Activated CD4-positive, alpha-beta T cell treated with anti-CD3 and anti-CD28 coated beads for 4 hours (primary cell): ENCODE measurements around the gene ADPRM.

Source experiments
- DNase-seq, 2 donors: peaks; one replicate each; pipeline ENCODE4 v3.0.0-alpha.2; 2020

The ADPRM gene

GRCh38 chr17:10742431-10742830 is 45.0 kb downstream of the ADPRM start:
- DNase-seq, result no peak

DNA sequence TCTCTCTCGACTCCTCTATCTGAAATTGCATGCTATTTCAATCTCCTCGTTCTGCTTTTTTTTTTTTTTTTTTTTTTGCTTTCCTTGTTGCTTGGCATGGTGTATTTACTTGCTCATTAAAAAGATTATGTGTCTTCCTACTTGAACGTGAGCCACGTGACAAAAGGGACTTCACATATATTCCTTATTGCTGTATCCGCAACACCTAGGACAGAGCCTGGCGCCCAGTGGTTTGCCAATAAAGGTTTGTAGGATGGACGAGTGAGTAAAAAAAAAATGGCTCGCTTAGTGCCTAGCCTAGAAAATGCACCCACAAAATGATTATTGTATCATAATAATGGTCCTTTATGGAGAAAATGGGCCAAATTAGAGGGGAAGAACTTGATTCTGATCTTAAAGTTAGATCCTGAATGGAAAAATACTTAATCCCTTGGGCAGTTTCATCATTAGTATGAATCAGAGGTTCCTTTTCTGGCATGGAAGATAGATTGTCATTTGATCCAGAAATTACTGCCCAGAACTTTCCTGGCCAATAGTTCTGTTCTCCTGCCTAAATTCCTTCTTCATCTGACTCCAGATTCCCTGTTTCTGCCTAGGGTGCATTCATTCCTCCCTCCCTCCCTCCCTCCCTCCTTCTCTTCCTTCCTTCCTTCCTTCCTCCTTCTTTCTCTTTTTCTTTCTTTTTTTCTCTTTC is 46.1 kb downstream of the ADPRM start:
- no peak for DNase-seq

DNA sequence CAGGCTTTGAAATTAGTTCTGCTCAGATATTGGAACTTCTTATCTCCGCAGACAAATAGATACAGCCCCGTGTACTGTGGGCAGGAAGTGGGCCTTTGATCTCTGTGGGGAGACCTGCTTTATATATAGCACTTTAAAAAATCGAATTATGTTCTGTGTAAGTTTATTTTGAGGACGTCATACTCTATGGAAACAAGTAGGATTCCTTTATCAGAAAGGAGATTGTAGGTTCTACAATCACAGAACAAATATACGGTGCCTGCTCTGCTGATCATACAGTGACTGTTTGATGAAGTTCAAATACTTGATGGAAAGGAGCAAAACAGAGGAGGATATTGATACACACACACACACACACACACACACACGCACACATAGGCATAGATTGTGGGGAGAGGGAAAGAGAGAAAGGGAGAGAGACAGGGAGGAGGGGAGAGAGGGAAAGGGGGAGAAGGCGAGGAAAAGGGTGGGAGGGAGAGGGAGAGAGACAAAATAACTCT is 47.2 kb downstream of the ADPRM start:
- DNase-seq, result peak; percentile 4 to 8

GRCh38 chr17:10745231-10745630 is 47.8 kb downstream of the ADPRM start:
- DNase-seq, result no peak

DNA sequence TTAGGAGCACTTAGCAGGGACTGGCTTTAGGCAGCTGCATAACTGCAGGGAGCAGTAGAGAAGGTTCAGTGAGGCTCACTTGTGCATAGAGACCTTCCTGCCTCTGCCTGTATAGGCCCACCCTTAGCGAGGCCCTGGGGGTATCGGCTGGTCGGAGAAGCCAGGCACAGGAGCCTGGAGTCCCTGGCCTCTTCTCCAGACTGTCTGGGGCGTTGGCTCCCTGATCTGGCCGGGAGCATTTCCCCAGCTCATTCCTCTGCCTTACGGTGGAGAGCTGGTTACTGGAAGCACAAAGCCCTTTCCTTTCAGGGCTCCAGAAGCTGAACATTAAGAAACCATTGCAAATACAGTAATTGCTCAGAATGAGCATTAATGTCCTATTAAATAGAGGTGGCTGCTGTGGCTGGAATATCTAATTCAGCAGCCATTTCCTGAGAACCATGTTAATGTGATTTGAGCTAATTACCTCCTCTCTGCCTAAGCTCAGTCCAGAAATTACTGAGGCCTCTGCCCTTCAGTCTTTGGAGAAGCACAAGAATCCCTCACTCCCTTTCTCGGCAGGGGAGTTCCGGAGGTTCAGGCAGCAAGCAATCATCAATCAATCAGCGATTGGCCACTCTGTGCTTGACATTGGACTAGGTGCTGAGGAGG is 51.3 kb downstream of the ADPRM start:
- no peak for DNase-seq

- DNase-seq, result no peak
These were observed 52.8 kb downstream of the ADPRM start for GRCh38 chr17:10750210-10750609.

DNA sequence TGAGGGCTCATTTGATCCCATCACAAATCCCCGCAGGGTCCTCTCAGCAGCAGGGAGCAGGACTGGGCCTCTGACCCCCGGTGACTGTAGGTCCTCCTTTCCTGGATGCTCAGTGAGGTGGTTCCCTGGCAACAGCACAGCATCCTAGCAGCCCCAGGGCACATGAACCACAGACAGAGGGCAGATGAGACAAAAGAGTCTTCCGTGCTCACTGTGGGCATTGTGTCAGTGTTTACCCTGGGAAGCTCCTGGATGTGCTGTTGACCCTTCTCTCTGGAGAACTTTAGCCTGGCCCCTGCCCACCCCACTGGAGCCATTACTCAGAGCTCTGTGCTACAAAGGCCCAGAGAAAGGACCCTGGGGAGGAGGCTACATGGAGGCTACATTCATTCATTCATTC is 54.2 kb downstream of the ADPRM start:
- DNase-seq, result no peak

GRCh38 chr17:10752696-10753095 is 55.3 kb downstream of the ADPRM start:
- no peak for DNase-seq

DNA sequence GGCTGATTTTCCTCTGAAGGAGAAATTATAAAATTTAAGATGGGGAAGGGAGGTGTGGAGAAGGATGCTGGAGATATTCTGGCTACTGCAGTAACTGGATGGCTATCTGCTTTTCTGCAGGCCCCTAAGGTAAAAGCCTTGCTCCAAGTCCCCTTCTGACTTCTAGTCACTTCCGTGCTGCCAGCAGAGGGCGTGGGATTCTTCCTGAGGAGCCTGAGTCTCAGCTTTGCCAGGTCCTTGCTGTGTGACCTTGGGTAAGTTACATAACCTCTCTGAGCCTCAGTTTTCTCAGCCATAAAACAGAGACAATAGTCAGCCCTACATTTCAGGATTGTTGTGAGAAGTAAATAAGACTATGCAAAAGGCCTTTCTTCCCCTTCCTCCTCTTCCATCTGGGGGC is 56.7 kb downstream of the ADPRM start:
- DNase-seq, result peak in 1 of 2 donors; percentile 9

- no peak for DNase-seq
These were observed 57.6 kb downstream of the ADPRM start for GRCh38 chr17:10754861-10755591.

DNA sequence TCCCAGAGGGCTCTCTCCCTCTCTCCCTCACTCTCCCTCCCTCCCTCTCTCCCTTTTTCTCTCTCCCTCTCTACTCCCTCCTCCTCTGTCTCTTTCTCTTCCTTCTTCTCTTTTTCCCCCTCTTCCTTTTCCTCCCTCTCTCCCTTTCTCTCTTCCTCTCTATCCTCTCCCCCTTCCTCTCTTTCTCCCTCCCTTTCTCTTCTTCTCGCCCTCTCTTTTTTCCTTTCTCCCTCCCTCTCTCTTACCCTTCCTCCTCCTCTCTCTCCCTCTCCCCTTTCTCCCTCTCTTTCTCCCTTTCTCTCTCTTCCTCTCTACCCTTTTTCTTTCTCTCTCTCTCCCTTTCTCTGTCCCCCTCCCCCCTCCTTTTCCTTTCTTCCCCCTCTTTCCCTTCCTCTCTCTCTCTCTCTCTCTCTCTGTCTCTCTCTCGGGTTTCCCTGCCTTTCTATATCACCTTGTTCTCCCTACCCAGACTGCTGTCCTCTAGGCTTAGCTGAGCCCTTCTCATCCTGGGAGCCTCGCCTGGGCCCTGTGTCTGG is 58.3 kb downstream of the ADPRM start:
- DNase-seq, result no peak

DNA sequence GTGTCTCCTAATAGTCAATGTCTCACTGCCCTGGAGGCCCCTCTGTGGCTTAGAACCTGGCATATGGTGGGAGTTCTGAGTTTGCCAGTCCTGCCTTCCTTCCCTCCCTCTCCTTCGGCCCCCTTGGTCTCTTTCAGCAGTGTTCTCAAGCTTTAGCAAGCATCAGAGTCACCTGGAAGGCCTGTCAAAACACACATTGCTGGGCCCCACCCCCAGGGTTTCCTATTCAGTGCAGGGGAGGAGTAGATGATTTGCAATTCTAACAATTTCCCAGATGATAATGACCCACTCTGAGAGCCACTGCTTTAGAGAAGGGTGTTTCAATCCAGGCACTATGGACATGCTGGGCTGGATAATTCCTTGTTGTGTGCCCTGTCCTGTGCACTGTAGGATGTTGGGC is 58.8 kb downstream of the ADPRM start:
- DNase-seq, result no peak

GRCh38 chr17:10756619-10757018 is 59.2 kb downstream of the ADPRM start:
- no peak for DNase-seq

GRCh38 chr17:10757067-10757466 is 59.7 kb downstream of the ADPRM start:
- no peak for DNase-seq

GRCh38 chr17:10757647-10758046 is 60.3 kb downstream of the ADPRM start:
- DNase-seq, result no peak

GRCh38 chr17:10758062-10758461 is 60.7 kb downstream of the ADPRM start:
- no peak for DNase-seq
